HUDEP-2 (cell line): Measurements from ENCODE around the gene PCNT.
"Not testable (repeated sequence)": the region's sequence is repeated elsewhere in the genome, so short reads cannot be mapped to it uniquely, and the experiment has no call there.

Experiments used
- DNase-seq, 76 experiments: peaks; one replicate each; lab custom pipeline; 2025; ENCODE audit not compliant: unreplicated experiment in 76 of 76; lab: John Stamatoyannopoulos, UW

Gene PCNT

GRCh38 chr21:46423546-46424038 lies 99.6 kb downstream of the PCNT start:
- no peak for DNase-seq

DNA sequence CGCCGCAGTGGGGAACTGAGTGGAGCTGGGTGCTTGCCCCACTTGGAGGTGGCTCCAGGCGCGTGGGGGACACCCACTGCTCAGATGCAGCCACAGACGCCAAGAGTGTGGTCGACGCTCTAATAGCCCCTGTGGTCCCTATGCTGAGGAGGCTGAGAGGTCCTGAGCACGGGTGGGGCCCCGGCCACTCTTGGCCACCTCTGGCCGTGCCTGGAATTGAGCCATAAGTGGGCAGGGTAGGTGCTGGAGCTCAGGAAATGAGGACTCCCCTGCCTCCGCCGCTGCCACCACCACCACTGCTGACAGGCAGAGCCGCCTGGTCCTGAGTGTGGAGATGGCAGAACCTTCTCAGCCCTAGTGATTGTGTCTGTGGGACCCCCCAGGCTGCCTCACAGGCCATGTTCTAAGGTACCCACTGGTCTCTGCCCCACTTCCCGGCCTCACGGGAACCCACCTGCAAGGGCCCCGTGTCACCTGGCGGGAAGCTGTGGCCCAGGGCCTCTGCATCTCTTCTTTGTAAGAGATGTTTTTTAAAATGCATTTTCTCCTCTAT lies 100.2 kb downstream of the PCNT start:
- no peak for DNase-seq

GRCh38 chr21:46424621-46425020 lies 100.7 kb downstream of the PCNT start:
- DNase-seq, result no peak

DNA sequence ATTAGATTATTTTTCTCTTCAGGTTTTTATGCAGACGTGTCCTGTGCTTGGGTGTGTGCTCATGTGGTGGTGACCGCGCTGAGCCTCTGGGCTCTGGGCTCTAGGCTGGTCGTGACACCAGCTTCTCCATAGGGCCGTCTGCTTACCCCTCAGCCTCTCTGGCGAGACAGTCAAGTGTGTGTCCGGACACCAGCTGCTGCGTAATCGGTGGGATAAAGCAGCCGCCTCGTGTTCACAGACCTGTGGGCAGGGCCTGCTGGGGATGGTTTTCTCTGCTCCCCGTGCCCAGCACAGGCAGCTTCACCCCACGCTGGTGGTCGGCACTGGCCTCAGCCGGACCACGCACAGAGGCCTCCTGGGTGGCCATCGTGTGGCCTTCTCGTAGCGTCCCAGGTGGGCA lies 101.1 kb downstream of the PCNT start:
- no peak for DNase-seq

GRCh38 chr21:46425571-46425970 lies 101.6 kb downstream of the PCNT start:
- DNase-seq, result no peak

- DNase-seq, result no peak
Measured at GRCh38 chr21:46426313-46427046, 102.5 kb downstream of the PCNT start.

- DNase-seq, result no peak
Measured at GRCh38 chr21:46427516-46427915, 103.6 kb downstream of the PCNT start.

- no peak for DNase-seq
Measured at GRCh38 chr21:46428286-46428685, 104.3 kb downstream of the PCNT start.

GRCh38 chr21:46428987-46429710 lies 105.2 kb downstream of the PCNT start:
- DNase-seq, result no peak

- DNase-seq, result no peak
Measured at GRCh38 chr21:46429754-46430681, 106.1 kb downstream of the PCNT start.

- no peak for DNase-seq
Measured at GRCh38 chr21:46431448-46431847, 107.5 kb downstream of the PCNT start.

DNA sequence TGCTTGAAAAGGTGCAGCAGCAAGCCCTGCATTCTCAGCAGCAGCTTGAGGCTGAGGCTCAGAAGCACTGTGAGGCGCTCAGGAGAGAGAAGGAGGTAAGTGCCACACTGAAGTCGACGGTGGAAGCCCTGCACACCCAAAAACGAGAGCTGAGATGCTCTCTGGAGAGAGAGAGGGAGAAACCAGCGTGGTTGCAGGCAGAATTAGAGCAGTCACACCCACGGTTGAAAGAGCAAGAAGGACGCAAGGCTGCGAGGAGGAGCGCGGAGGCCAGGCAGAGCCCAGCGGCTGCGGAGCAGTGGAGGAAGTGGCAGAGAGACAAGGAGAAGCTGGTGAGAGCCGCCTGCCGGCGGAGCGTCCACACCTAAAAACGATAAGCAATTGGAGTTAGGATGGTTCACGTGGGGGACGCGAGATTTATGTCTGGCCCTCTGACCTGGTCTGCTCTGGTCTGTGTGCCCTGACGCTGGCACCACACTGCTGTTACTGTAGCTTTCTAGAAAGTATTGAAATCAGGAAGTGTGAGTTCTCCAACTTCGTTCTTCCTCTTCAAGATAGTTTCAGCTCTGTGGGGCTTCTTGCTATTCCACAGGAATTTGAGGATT lies 108.0 kb downstream of the PCNT start:
- no peak for DNase-seq

DNA sequence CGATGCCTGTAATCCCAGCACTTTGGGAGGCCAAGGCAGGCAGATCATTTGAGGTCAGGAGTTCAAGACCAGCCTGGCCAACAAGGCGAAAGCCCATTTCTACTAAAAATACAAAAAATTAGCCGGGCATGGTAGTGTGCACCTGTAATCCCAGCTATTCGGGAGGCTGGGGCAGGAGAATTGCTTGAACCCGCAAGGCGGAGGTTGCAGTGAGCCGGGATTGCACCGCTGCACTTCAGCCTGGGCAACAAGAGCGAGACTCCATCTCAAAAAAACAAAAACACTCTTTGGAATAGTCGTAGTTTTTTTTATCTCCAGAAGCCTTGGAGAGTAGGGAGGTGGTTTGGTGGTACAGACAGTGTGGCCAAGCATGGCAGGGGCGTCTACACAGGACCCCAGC lies 109.2 kb downstream of the PCNT start:
- DNase-seq, result not testable (repeated sequence)

DNA sequence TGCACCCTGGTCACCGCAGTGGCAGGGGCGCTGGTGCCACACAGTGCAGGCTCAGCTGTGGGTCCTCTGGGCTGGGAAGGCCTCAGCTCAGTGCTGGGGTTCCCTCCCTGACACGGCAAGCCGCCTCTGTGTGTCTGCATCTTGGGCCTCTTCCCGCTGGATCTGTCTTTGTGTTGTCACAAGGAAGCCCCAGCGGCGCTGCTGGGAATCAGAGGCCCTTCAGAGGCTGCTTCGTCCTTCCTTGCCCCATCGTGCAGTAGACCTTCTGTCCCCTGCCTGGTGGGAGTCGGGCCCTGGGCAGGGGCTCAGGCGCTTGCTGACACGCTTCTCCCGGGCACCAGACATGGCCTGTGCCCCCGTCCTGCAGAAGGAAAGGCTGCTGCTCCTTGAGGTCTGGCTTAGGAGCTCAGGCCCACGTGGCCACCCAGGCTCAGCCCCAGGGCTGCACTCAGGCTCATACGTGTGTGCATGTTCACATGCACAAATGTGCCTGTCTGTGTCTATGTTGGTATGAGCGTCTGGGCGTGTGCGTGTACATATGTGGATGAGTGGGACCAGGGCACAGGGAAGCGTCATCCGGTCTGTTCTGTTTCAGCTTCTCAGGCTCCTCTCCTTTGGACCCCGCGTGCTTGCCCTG lies 110.5 kb downstream of the PCNT start:
- no peak for DNase-seq

DNA sequence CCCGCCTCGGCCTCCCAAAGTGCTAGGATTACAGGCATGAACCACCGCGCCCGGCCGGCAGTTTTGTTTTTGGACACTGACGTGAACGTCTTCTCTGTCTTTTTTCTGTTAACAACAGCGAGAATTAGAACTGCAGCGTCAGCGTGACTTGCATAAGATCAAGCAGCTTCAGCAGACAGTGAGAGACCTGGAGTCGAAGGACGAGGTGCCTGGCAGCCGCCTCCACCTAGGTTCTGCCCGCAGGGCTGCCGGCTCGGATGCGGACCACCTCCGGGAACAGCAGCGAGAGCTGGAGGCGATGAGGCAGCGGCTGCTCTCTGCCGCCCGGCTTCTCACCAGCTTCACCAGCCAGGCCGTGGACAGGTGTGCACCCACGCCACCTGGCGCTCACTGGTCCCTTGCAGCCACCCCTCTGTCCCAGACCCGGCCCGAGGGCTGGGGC lies 111.9 kb downstream of the PCNT start:
- no peak for DNase-seq

DNA sequence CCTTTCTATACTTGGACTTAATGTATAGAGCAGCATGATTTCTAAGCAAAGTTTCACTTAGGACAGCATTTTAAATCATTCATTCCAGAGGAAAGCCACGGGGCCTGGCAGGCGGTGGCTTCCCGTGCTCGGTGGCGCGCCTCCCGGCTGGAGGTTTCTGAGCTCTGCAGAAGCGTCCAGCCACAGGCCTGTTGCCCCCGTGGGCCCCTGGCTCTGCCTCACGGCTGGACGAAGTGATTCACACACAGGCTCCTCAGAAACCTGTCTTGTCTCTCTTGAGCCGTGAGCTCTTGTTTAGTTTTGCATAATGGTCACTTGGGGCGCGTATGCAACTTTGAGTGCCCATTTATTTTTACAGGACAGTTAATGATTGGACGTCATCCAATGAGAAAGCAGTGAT lies 112.7 kb downstream of the PCNT start:
- DNase-seq, result no peak

GRCh38 chr21:46437096-46437498 lies 113.1 kb downstream of the PCNT start:
- no peak for DNase-seq

DNA sequence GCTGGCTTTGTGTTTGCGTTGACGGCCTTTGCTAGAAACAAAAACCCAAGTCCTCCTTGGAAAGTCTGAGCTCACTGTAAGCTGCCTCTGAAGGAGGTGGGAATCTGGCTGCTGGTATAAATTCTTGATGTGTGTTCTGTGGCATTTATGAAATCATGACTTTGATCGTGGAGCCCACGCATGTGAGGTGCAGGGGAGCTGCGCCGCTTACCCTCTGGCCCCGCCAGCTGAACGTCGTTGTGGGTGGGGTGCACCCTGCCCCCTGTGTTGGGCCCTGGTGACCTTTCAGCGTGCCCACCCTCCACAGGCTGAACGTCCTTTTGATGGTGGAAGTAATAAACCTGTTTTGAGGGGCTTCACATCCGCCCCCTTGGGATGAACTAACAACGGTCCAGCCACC lies 113.6 kb downstream of the PCNT start:
- DNase-seq, result no peak

DNA sequence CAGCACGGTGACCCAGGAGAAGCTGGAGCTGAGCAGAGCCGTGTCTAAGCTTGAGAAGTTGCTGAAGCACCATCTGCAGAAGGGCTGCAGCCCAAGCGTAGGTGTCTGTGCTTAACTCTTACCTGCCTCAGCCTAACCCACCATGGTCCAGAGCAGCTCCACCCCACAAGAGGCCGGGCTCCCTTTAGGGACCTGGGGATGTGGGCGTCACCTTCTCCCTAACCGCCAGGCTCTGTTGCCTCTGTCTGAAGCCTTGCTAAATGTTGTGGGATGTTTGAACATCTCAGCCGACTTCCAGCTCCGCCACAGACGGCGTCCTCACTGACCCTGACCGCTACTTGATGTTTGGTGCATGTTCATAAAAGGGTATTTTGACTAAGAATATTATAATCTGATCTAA lies 114.3 kb downstream of the PCNT start:
- no peak for DNase-seq

DNA sequence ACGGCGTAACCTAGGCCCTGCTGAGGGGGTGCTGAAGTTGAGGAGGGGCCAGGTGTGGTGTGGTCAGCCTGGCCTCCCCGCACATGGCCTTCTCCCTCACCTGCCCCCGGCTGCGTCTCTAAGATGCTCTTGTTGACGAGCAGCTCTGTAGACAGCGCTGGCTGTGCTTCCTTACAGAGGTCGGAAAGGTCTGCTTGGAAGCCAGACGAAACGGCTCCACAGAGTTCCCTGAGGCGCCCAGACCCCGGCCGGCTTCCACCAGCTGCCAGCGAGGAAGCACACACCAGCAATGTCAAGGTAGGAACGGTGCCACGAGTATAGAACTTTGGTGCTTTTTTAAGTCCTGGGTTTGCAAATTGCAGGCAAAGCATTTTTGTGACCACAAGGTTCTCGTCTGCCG lies 116.0 kb downstream of the PCNT start:
- no peak for DNase-seq
